K562 (cell line): ENCODE results near the gene MKRN2OS. TPM values are rescaled to one million over a fixed set of nuclear protein-coding genes. Genes with fewer than 3 reads are reported as not detected.

Experiments used
- ATAC-seq: fragments of 200-7000 bp; cut with Tn5 transposase; 3 replicates; pipeline ENCODE4 v1.9.1; 2020; ENCODE audit warnings: moderate library complexity
- BruUV-seq: library from RNA; stranded (reverse); fragments of 400-500 nt; replicated peaks from 2 replicates; lab custom pipeline; 2021; lab: Mats Ljungman, UMichigan
- CTCF ChIA-PET: fragments of 300-600 bp; formaldehyde crosslinking; extraction: SDS; loops from one replicate; lab custom pipeline; 2021; ENCODE audit warnings: low intra/inter-chr PET ratio; lab: Yijun Ruan, JAX
- POLR2A ChIA-PET: fragments of 300-600, 350-650 bp; sonication (Branson Sonifier 250); formaldehyde crosslinking; extraction: SDS; loops from one replicate; lab custom pipeline; 2021; ENCODE audit warnings: antibody characterized with exemption, inconsistent platforms; lab: Yijun Ruan, JAX
- DNase-seq, 4 experiments: peaks; one replicate each; pipeline versions ENCODE4 v3.0.0 to v3.0.0-alpha.2; 2011 to 2018; ENCODE audit warnings: low spot score in 3 of 4, mixed read lengths in 3 of 4; ENCODE audit errors: extremely low read depth in 1 of 4
- FAIRE-seq: peaks from 2 replicates; lab custom pipeline; 2011; peaks lifted over from hg19 to GRCh38; lab: Jason Lieb, UNC
- H2AFZ ChIP-seq: 2 replicates; pipeline ENCODE4 v1.6.0; 2011; ENCODE audit warnings: low read depth, low read length, control low read depth, inconsistent platforms
- H3K27ac ChIP-seq: fragments of 200-600 bp; 3 replicates; pipeline ENCODE4 v1.8.0; 2011; ENCODE audit warnings: low read depth, mild to moderate bottlenecking, control low read depth, inconsistent platforms, low read length, moderate library complexity, mixed read lengths; ENCODE audit errors: extremely low read depth
- H3K27me3 ChIP-seq, 2 experiments: fragments of 300-600 bp in 1 of 2; 2 replicates in 1 of 2; 3 replicates in 1 of 2; pipeline versions ENCODE4 v1.6.0 to v1.8.0; 2011; ENCODE audit warnings: inconsistent platforms in 2 of 2, low read length in 2 of 2, mild to moderate bottlenecking in 1 of 2, mixed read lengths in 1 of 2, moderate library complexity in 1 of 2; ENCODE audit not compliant: control insufficient read depth in 2 of 2, insufficient read depth in 2 of 2
- H3K36me3 ChIP-seq: fragments of 300-600 bp; 3 replicates; pipeline ENCODE4 v1.8.0; 2011; ENCODE audit warnings: mild to moderate bottlenecking, low read length, inconsistent platforms; ENCODE audit not compliant: control insufficient read depth, insufficient read depth
- H3K4me1 ChIP-seq, 2 experiments: fragments of 200-600 bp in 1 of 2; replicated peaks in 1 of 2; 2 replicates in 1 of 2; 3 replicates in 1 of 2; pipeline versions ENCODE4 v1.5.1 to v1.8.0; 2011; ENCODE audit warnings: inconsistent platforms in 2 of 2, low read length in 2 of 2, mild to moderate bottlenecking in 1 of 2, mixed read lengths in 1 of 2, moderate library complexity in 1 of 2; ENCODE audit not compliant: control insufficient read depth in 2 of 2, insufficient read depth in 2 of 2
- H3K4me2 ChIP-seq: 2 replicates; pipeline ENCODE4 v1.6.1; 2011; ENCODE audit warnings: low read length, control low read depth, inconsistent platforms, mixed read lengths; ENCODE audit not compliant: insufficient read depth
- H3K4me3 ChIP-seq: fragments of 200-600 bp; sonication (generic), shearing (Covaris generic); 2 replicates; pipeline ENCODE4 v1.5.1; 2016; ENCODE audit warnings: control low read depth, inconsistent platforms
- H3K79me2 ChIP-seq: fragments of 200-600 bp; 3 replicates; pipeline ENCODE4 v1.8.0; 2011; ENCODE audit warnings: low read length, inconsistent platforms; ENCODE audit not compliant: control insufficient read depth, insufficient read depth
- H3K9ac ChIP-seq, 2 experiments: 2 replicates each; pipeline versions ENCODE4 v1.6.0 to v1.6.1; 2011; ENCODE audit warnings: low read depth in 2 of 2, low read length in 2 of 2, control low read depth in 1 of 2, inconsistent platforms in 1 of 2, mild to moderate bottlenecking in 1 of 2, mixed read lengths in 1 of 2; ENCODE audit not compliant: insufficient read depth in 1 of 2
- H3K9me1 ChIP-seq: one replicate; pipeline ENCODE4 v1.6.0; 2011; ENCODE audit warnings: inconsistent platforms, mild to moderate bottlenecking, low read length, moderate library complexity; ENCODE audit not compliant: control insufficient read depth, insufficient read depth
- H3K9me3 ChIP-seq: replicated peaks from 2 replicates; pipeline ENCODE4 v1.5.1; 2011; ENCODE audit warnings: low read depth, low read length, inconsistent platforms; ENCODE audit not compliant: control insufficient read depth, insufficient read depth
- H4K20me1 ChIP-seq: replicated peaks from 2 replicates; pipeline ENCODE4 v1.6.1; 2011; ENCODE audit warnings: low read length, inconsistent platforms, mixed read lengths; ENCODE audit not compliant: control insufficient read depth, insufficient read depth
- AFF1 ChIP-seq, 2 experiments: fragments of 450-650 bp; IDR thresholded peaks; 2 replicates each; pipeline ENCODE4 v1.6.1; 2018; ENCODE audit warnings: mild to moderate bottlenecking in 2 of 2, low read depth in 1 of 2; ENCODE audit not compliant: partially characterized antibody in 2 of 2
- DLX4 ChIP-seq: fragments of 250-450 bp; sonication (Bioruptor Pico); IDR thresholded peaks from 2 replicates; pipeline ENCODE4 v1.6.1; 2021; ENCODE audit warnings: mild to moderate bottlenecking
- FOXM1 ChIP-seq, 2 experiments: fragments of 450-650 bp in 1 of 2; sonication (generic) in 1 of 2; formaldehyde crosslinking in 1 of 2; IDR thresholded peaks; 2 replicates each; pipeline versions ENCODE4 v1.6.1 to v1.9.0; 2017 to 2022; ENCODE audit warnings: low read depth in 2 of 2, mild to moderate bottlenecking in 2 of 2, missing genetic modification reagents in 1 of 2, moderate library complexity in 1 of 2
- JUNB ChIP-seq: fragments of 450-650 bp; formaldehyde crosslinking; conservative IDR thresholded peaks from 2 replicates; pipeline ENCODE4 v1.4.0; 2020; ENCODE audit warnings: mild to moderate bottlenecking
- KLF16 ChIP-seq: IDR thresholded peaks from 2 replicates; pipeline ENCODE4 v1.6.1; 2016; ENCODE audit warnings: antibody characterized with exemption
- NONO ChIP-seq, 2 experiments: fragments of 200-400 bp in 1 of 2; fragments of 450-650 bp in 1 of 2; formaldehyde crosslinking in 1 of 2; IDR thresholded peaks; 2 replicates each; pipeline ENCODE4 v1.6.1; 2017; ENCODE audit warnings: low read depth in 2 of 2, mild to moderate bottlenecking in 2 of 2, moderate library complexity in 2 of 2, low read length in 1 of 2
- TARDBP ChIP-seq: fragments of 450-650 bp; IDR thresholded peaks from 2 replicates; pipeline ENCODE4 v1.6.1; 2016
- TEAD4 ChIP-seq, 2 experiments: sonication (generic) in 1 of 2; formaldehyde crosslinking in 1 of 2; IDR thresholded peaks; 2 replicates each; pipeline versions ENCODE4 v1.6.1 to v1.8.0; 2012 to 2022; ENCODE audit warnings: borderline replicate concordance in 1 of 2, inconsistent platforms in 1 of 2, low read length in 1 of 2, mild to moderate bottlenecking in 1 of 2, missing genetic modification reagents in 1 of 2
- ZNF277 ChIP-seq: fragments of 250-450 bp; sonication (Bioruptor Pico); IDR thresholded peaks from 2 replicates; pipeline ENCODE4 v1.8.0; 2022; ENCODE audit warnings: inconsistent platforms, mild to moderate bottlenecking, moderate library complexity, borderline replicate concordance
- ZNF347 ChIP-seq: fragments of 450-650 bp; formaldehyde crosslinking; IDR thresholded peaks from 2 replicates; pipeline ENCODE4 v1.4.0; 2020; ENCODE audit warnings: low read depth, mild to moderate bottlenecking, moderate library complexity
- ZNF707 ChIP-seq: fragments of 250-450 bp; sonication (Bioruptor Pico); conservative IDR thresholded peaks from 2 replicates; pipeline ENCODE4 v1.8.0; 2022; ENCODE audit warnings: inconsistent platforms, mild to moderate bottlenecking, moderate library complexity
- WGBS: fragments of 100-300 bp; shearing (Covaris generic); methylation state at CpG from one replicate; pipeline ENCODE4 v1.1.6; 2016; ENCODE audit warnings: low coverage, mixed read lengths; ENCODE audit not compliant: insufficient coverage; ENCODE audit errors: missing lambda C conversion rate; 5-methylcytosine and 5-hydroxymethylcytosine counted together
- in situ Hi-C: fragments of 300-500 bp; cut with MboI; formaldehyde crosslinking; loops from 4 replicates; pipeline ENCODE4 v1.15.0; 2018; ENCODE audit warnings: inconsistent platforms, mixed read lengths
- intact Hi-C: fragments of 100-400 bp; cut with micrococcal nuclease; formaldehyde crosslinking; loops from 2 replicates; pipeline ENCODE4 v1.14.2; 2022
- polyA plus RNA-seq, 8 experiments: library from polyadenylated mRNA; depleted of rRNA in 4 of 8; stranded (reverse) in 5 of 8; unstranded in 3 of 8; fragments of >200 nt; fragmentation: Nextera tagmentation in 2 of 8; fragmentation: Illumina TruSeq in 1 of 8; extraction: Ambion mirVana in 2 of 8; extraction: Trizol in 1 of 8; gene quantifications; 2 replicates each; pipeline versions ENCODE4 v1.2.1 to v1.2.3, GENCODE V29; 2011 to 2014; ENCODE audit warnings: inconsistent platforms in 1 of 8, missing spikeins in 1 of 8
- total RNA-seq, 7 experiments: library from RNA; depleted of rRNA in 6 of 7; stranded (reverse); fragments of >200 nt in 6 of 7; fragmentation: Illumina TruSeq in 2 of 7; extraction: Trizol in 2 of 7; gene quantifications; 2 replicates each; pipeline versions ENCODE4 v1.2.1 to v1.2.3, GENCODE V29; 2011 to 2021; ENCODE audit warnings: low replicate concordance in 1 of 7

Gene MKRN2OS
- total and polyA plus RNA-seq, 9 of the 15 experiments (the other 6 are each of a cell fraction or from before 2014, with no cell fraction given): 0.11 to 0.27 (median 0.17) TPM; not detected in 6

GRCh38 chr3:12577379-12577778 is 32.1 kb upstream of the MKRN2OS start:
- no TSS peak for BruUV-seq
- no peak overlapping the region for H3K27ac ChIP-seq
- H2AFZ ChIP-seq: no peak overlapping the region
- CTCF ChIA-PET: no interaction called here
- no peaks in the 10 kb centered on the region; a peak in 2 of 5 replicates for H3K4me1 ChIP-seq
- no peaks in the 10 kb centered on the region for H3K79me2 ChIP-seq
- H3K27me3 ChIP-seq: no peaks in the 10 kb centered on the region
- H4K20me1 ChIP-seq: 0 out of 2 replicates have a peak, but pooled peaks cover 4% of the 10 kb centered on the region
- FAIRE-seq (no peak), DNase-seq (no peak), ATAC-seq (no peak)
- POLR2A ChIA-PET: interaction anchor here (0.9 to 1.3 kb wide), 3 partner anchors 8 to 12 kb away, joined by 3 to 4 read pairs (median 3); no protein-coding TSS in a partner anchor
- no peak for TF ChIP-seq TEAD4 (IDR thresholded peaks at IDR 0.05; ENCODE audit: low read length)
- no peak for TF ChIP-seq TEAD4 (CRISPR knock-in tag; IDR thresholded peaks at IDR 0.05; ENCODE audit: borderline replicate concordance)
- no peak for TF ChIP-seq ZNF707 (CRISPR knock-in tag)
- no peak for TF ChIP-seq FOXM1 (IDR thresholded peaks at IDR 0.05; ENCODE audit: low read depth)
- TF ChIP-seq FOXM1 (CRISPR knock-in tag; IDR thresholded peaks at IDR 0.05; ENCODE audit: low read depth): no peak
- no peak for TF ChIP-seq DLX4 (CRISPR knock-in tag)
- TF ChIP-seq TARDBP: no peak
- no peak for TF ChIP-seq ZNF347 (CRISPR knock-in tag)
- TF ChIP-seq KLF16: no peak
- no peak for TF ChIP-seq JUNB (CRISPR knock-in tag)
- no peak for TF ChIP-seq AFF1 (IDR thresholded peaks at IDR 0.05; ENCODE audit: low read depth in 1 of 2, partially characterized antibody in 2 of 2)
- TF ChIP-seq NONO (IDR thresholded peaks at IDR 0.05; ENCODE audit: low read depth in 2 of 2, low read length in 1 of 2): no peak
- TF ChIP-seq ZNF277 (CRISPR knock-in tag): no peak
- 83% methylated on average over 5 of the region's 5 CpGs for WGBS
- H3K4me2 ChIP-seq: no peak overlapping the region
- H3K4me3 ChIP-seq: no peak overlapping the region
- no peaks in the 10 kb centered on the region for H3K9me3 ChIP-seq
- no peaks in the 10 kb centered on the region for H3K9me1 ChIP-seq
- no peak overlapping the region for H3K9ac ChIP-seq
- intact Hi-C loops (no loop called here), in situ Hi-C loops (no loop called here)
- peaks cover 92% of the 10 kb centered on the region for H3K36me3 ChIP-seq
